ENCODE data around the gene SMPX.

SMPX gene

DNA sequence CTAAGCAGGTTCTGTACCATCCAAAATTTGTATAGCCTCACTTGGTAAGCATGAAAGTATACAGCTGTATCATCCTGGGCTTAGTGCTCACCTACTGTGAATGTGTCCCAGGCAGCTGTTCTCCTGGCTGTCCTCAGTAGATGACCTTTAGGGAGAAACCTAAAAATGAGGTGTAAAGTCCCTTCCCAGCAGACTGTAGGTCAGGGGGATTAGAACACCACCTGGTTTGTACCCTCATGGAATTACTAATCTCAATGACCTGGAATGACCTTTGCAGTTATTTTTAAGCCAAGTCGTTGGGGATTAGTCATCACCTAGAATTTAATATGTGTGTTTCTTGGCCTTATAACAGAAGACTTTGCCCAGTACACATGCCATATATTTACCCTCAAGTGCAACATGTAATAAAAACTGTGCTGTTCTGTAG is 42.4 kb upstream of the SMPX start:
- ATAC-seq: no peak
- TF ChIP-seq ZFP30 (CRISPR knock-in tag; IDR thresholded peaks at IDR 0.05) (no peak), PPARA (CRISPR knock-in tag; IDR thresholded peaks at IDR 0.05; ENCODE audit: borderline replicate concordance) (no peak), RARB (CRISPR knock-in tag; IDR thresholded peaks at IDR 0.05) (no peak), GLIS3 (CRISPR knock-in tag; IDR thresholded peaks at IDR 0.05) (no peak), BACH2 (CRISPR knock-in tag; IDR thresholded peaks at IDR 0.05; ENCODE audit: borderline replicate concordance) (no peak), ZNF8 (CRISPR knock-in tag; IDR thresholded peaks at IDR 0.05) (no peak), CSDC2 (CRISPR knock-in tag; IDR thresholded peaks at IDR 0.05) (no peak), TOX (CRISPR knock-in tag; IDR thresholded peaks at IDR 0.05; ENCODE audit: borderline replicate concordance) (no peak), ARNTL (CRISPR knock-in tag; IDR thresholded peaks at IDR 0.05; ENCODE audit: borderline replicate concordance, low read depth) (no peak), ZC3H10 (CRISPR knock-in tag; IDR thresholded peaks at IDR 0.05) (no peak), ZNF565 (CRISPR knock-in tag; conservative IDR thresholded peaks at IDR 0.05; ENCODE audit: low read depth) (no peak)
- TF ChIP-seq, protein P1, sequence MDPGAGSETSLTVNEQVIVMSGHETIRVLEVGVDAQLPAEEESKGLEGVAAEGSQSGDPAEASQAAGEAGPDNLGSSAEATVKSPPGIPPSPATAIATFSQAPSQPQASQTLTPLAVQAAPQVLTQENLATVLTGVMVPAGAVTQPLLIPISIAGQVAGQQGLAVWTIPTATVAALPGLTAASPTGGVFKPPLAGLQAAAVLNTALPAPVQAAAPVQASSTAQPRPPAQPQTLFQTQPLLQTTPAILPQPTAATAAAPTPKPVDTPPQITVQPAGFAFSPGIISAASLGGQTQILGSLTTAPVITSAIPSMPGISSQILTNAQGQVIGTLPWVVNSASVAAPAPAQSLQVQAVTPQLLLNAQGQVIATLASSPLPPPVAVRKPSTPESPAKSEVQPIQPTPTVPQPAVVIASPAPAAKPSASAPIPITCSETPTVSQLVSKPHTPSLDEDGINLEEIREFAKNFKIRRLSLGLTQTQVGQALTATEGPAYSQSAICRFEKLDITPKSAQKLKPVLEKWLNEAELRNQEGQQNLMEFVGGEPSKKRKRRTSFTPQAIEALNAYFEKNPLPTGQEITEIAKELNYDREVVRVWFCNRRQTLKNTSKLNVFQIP (CRISPR knock-in tag; IDR thresholded peaks at IDR 0.05; ENCODE audit: borderline replicate concordance, low read depth): no peak
- TF ChIP-seq, protein P2, sequence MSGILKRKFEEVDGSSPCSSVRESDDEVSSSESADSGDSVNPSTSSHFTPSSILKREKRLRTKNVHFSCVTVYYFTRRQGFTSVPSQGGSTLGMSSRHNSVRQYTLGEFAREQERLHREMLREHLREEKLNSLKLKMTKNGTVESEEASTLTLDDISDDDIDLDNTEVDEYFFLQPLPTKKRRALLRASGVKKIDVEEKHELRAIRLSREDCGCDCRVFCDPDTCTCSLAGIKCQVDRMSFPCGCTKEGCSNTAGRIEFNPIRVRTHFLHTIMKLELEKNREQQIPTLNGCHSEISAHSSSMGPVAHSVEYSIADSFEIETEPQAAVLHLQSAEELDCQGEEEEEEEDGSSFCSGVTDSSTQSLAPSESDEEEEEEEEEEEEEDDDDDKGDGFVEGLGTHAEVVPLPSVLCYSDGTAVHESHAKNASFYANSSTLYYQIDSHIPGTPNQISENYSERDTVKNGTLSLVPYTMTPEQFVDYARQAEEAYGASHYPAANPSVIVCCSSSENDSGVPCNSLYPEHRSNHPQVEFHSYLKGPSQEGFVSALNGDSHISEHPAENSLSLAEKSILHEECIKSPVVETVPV (CRISPR knock-in tag; IDR thresholded peaks at IDR 0.05): no peak
- TF ChIP-seq, protein P3, sequence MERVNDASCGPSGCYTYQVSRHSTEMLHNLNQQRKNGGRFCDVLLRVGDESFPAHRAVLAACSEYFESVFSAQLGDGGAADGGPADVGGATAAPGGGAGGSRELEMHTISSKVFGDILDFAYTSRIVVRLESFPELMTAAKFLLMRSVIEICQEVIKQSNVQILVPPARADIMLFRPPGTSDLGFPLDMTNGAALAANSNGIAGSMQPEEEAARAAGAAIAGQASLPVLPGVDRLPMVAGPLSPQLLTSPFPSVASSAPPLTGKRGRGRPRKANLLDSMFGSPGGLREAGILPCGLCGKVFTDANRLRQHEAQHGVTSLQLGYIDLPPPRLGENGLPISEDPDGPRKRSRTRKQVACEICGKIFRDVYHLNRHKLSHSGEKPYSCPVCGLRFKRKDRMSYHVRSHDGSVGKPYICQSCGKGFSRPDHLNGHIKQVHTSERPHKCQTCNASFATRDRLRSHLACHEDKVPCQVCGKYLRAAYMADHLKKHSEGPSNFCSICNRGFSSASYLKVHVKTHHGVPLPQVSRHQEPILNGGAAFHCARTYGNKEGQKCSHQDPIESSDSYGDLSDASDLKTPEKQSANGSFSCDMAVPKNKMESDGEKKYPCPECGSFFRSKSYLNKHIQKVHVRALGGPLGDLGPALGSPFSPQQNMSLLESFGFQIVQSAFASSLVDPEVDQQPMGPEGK (CRISPR knock-in tag; IDR thresholded peaks at IDR 0.05; ENCODE audit: borderline replicate concordance): no peak
- TF ChIP-seq, protein P4, sequence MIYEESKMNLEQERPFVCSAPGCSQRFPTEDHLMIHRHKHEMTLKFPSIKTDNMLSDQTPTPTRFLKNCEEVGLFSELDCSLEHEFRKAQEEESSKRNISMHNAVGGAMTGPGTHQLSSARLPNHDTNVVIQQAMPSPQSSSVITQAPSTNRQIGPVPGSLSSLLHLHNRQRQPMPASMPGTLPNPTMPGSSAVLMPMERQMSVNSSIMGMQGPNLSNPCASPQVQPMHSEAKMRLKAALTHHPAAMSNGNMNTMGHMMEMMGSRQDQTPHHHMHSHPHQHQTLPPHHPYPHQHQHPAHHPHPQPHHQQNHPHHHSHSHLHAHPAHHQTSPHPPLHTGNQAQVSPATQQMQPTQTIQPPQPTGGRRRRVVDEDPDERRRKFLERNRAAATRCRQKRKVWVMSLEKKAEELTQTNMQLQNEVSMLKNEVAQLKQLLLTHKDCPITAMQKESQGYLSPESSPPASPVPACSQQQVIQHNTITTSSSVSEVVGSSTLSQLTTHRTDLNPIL (CRISPR knock-in tag; IDR thresholded peaks at IDR 0.05; ENCODE audit: low read depth): no peak

DNA sequence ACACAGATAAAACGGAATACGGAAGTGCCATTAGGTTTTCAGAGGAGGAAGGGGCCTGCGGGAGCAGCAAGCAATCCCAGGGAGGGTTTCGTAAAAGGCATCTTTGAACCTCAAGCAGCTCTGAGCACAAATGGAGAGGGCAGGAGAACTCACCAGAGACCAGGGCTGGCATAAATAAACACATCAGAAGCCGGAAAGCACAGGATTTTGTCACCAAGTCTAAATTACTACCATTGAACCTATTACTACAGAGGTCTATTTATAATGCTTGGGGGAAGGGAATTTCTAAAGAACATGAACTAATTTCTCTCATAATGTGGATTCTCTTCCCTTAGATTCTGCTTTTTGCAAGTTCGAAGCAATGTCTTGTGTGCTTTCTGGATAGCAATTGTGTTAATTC is 41.9 kb upstream of the SMPX start:
- no peak for TF ChIP-seq ZC3H10 (CRISPR knock-in tag; IDR thresholded peaks at IDR 0.05)
- no peak for TF ChIP-seq GLIS3 (CRISPR knock-in tag; IDR thresholded peaks at IDR 0.05)
- no peak for TF ChIP-seq ESRRG (CRISPR knock-in tag; IDR thresholded peaks at IDR 0.05)
- no peak for TF ChIP-seq TOX (CRISPR knock-in tag; IDR thresholded peaks at IDR 0.05; ENCODE audit: borderline replicate concordance)
- TF ChIP-seq ARNTL (CRISPR knock-in tag; IDR thresholded peaks at IDR 0.05; ENCODE audit: borderline replicate concordance, low read depth): no peak
- no peak for TF ChIP-seq ZNF70 (CRISPR knock-in tag; IDR thresholded peaks at IDR 0.05)
- TF ChIP-seq, protein P3 (CRISPR knock-in tag; IDR thresholded peaks at IDR 0.05; ENCODE audit: borderline replicate concordance): no peak
- TF ChIP-seq, protein P2 (CRISPR knock-in tag; IDR thresholded peaks at IDR 0.05): no peak
- TF ChIP-seq, protein P5, sequence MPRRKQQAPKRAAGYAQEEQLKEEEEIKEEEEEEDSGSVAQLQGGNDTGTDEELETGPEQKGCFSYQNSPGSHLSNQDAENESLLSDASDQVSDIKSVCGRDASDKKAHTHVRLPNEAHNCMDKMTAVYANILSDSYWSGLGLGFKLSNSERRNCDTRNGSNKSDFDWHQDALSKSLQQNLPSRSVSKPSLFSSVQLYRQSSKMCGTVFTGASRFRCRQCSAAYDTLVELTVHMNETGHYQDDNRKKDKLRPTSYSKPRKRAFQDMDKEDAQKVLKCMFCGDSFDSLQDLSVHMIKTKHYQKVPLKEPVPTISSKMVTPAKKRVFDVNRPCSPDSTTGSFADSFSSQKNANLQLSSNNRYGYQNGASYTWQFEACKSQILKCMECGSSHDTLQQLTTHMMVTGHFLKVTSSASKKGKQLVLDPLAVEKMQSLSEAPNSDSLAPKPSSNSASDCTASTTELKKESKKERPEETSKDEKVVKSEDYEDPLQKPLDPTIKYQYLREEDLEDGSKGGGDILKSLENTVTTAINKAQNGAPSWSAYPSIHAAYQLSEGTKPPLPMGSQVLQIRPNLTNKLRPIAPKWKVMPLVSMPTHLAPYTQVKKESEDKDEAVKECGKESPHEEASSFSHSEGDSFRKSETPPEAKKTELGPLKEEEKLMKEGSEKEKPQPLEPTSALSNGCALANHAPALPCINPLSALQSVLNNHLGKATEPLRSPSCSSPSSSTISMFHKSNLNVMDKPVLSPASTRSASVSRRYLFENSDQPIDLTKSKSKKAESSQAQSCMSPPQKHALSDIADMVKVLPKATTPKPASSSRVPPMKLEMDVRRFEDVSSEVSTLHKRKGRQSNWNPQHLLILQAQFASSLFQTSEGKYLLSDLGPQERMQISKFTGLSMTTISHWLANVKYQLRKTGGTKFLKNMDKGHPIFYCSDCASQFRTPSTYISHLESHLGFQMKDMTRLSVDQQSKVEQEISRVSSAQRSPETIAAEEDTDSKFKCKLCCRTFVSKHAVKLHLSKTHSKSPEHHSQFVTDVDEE (CRISPR knock-in tag; IDR thresholded peaks at IDR 0.05): no peak
- no peak for TF ChIP-seq ZFP3 (CRISPR knock-in tag; IDR thresholded peaks at IDR 0.05)
- TF ChIP-seq SNAI2 (CRISPR knock-in tag; IDR thresholded peaks at IDR 0.05): no peak
- no peak for TF ChIP-seq OSR1 (CRISPR knock-in tag; IDR thresholded peaks at IDR 0.05)
- no peak for TF ChIP-seq ZNF565 (CRISPR knock-in tag; conservative IDR thresholded peaks at IDR 0.05; ENCODE audit: low read depth)
- no peak for TF ChIP-seq ISL1 (CRISPR knock-in tag; IDR thresholded peaks at IDR 0.05)
- no peak for TF ChIP-seq RARB (CRISPR knock-in tag; IDR thresholded peaks at IDR 0.05)
- no peak for ATAC-seq
